PC-9 (cell line): ENCODE measurements around the gene NOS1AP. TPM values are rescaled to one million over a fixed set of nuclear protein-coding genes. Genes with fewer than 3 reads are reported as not detected.

Experiments
- BruUV-seq: library from RNA; stranded (reverse); fragments of 400-500 nt; replicated peaks from 2 replicates; lab custom pipeline; 2021; lab: Mats Ljungman, UMichigan
- CTCF ChIA-PET: fragments of 300-600 bp; sonication (Branson Sonifier 250); formaldehyde crosslinking; loops from one replicate; lab custom pipeline; 2022; ENCODE audit warnings: antibody characterized with exemption; lab: Charles Lee
- POLR2A ChIA-PET: fragments of 300-600 bp; sonication (Branson Sonifier 250); formaldehyde crosslinking; loops from one replicate; lab custom pipeline; 2022; ENCODE audit warnings: antibody characterized with exemption; ENCODE audit not compliant: unreplicated experiment; lab: Charles Lee
- DNase-seq, 2 experiments: peaks; one replicate each; pipeline versions ENCODE4 v3.0.0 to v3.0.0-alpha.2; 2015 to 2022; ENCODE audit warnings: mixed read lengths in 1 of 2
- H2AFZ ChIP-seq: fragments of 200-600 bp; sonication (generic); 2 replicates; pipeline ENCODE4 v1.8.1; 2017; ENCODE audit warnings: antibody characterized with exemption
- H3F3A ChIP-seq: fragments of 200-600 bp; sonication (generic); 2 replicates; pipeline ENCODE4 v1.8.1; 2017; ENCODE audit warnings: antibody characterized with exemption, mild to moderate bottlenecking, low read depth; ENCODE audit not compliant: insufficient read depth
- H3K27ac ChIP-seq: fragments of 200-600 bp; sonication (generic); 2 replicates; pipeline ENCODE4 v1.6.1; 2016; ENCODE audit warnings: mixed run types
- H3K27me3 ChIP-seq: fragments of 200-600 bp; sonication (generic); 2 replicates; pipeline ENCODE4 v1.6.1; 2016; ENCODE audit warnings: low read depth, mixed run types; ENCODE audit not compliant: insufficient read depth
- H3K36me3 ChIP-seq: fragments of 200-600 bp; sonication (generic); 2 replicates; pipeline ENCODE4 v1.6.1; 2016; ENCODE audit warnings: low read depth, mixed run types
- H3K4me1 ChIP-seq: fragments of 200-600 bp; sonication (generic); replicated peaks from 2 replicates; pipeline ENCODE4 v1.6.1; 2016; ENCODE audit warnings: mixed run types; ENCODE audit not compliant: insufficient read depth
- H3K4me2 ChIP-seq: fragments of 200-600 bp; sonication (generic); 2 replicates; pipeline ENCODE4 v1.6.1; 2017; ENCODE audit warnings: mixed run types
- H3K4me3 ChIP-seq: fragments of 200-600 bp; sonication (generic); 2 replicates; pipeline ENCODE4 v1.6.1; 2016; ENCODE audit warnings: mixed run types
- H3K79me2 ChIP-seq: fragments of 200-600 bp; sonication (generic); 2 replicates; pipeline ENCODE4 v1.6.1; 2017; ENCODE audit warnings: low read depth, mixed run types
- H3K9me2 ChIP-seq: fragments of 200-600 bp; sonication (generic); 2 replicates; pipeline ENCODE4 v1.8.1; 2017; ENCODE audit warnings: mild to moderate bottlenecking; ENCODE audit not compliant: insufficient read depth
- H3K9me3 ChIP-seq: fragments of 200-600 bp; sonication (generic); 2 replicates; pipeline ENCODE4 v1.8.1; 2016; ENCODE audit warnings: low read depth; ENCODE audit not compliant: insufficient read depth
- H4K20me1 ChIP-seq: fragments of 200-600 bp; sonication (generic); 2 replicates; pipeline ENCODE4 v1.8.1; 2017; ENCODE audit not compliant: insufficient read depth
- EZH2 ChIP-seq: fragments of 200-600 bp; sonication (generic); IDR thresholded peaks from 2 replicates; pipeline ENCODE4 v1.8.0; 2017; ENCODE audit warnings: antibody characterized with exemption, low read depth
- intact Hi-C: fragments of 100-400 bp; cut with micrococcal nuclease; formaldehyde crosslinking; loops from one replicate; pipeline ENCODE4 v1.10.0; 2022; ENCODE audit not compliant: unreplicated experiment
- total RNA-seq: library from RNA; stranded (reverse); gene quantifications from 2 replicates; pipeline ENCODE4 v1.2.3, GENCODE V29; 2021
- TF ChIP-seq, protein P1 (sequence below): fragments of 200-600 bp; sonication (generic); conservative IDR thresholded peaks from 2 replicates; pipeline ENCODE4 v1.6.1; 2017; ENCODE audit warnings: mixed run types, antibody characterized with exemption, mild to moderate bottlenecking, moderate library complexity

The NOS1AP gene
- total RNA-seq, 1 experiment from 2014 or later, result 9.9 TPM

DNA sequence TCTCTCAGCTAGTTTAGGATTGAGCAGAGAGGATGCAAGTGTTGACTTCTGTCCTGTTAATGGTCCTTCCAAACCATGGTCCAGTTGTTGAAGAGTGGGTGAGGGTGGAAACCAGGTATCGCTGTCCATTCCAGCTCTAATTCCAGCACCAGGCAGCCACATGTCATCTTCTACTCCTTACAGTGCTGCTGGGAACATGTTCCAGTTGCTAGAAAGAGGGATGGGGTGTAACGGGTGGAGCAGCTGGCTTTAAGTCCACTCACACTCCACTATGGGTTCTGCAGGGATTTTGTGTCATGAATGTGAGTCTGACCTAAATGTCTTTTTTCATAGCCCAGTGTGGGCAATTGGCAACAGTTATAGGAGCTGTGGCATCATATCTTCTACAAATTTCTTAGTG is 25.2 kb downstream of the NOS1AP start:
- Histone ChIP-seq H3K79me2 (peaks cover 92% of the 10 kb centered on the region), H3K9me3 (peaks cover 2% of the 10 kb centered on the region; the same call in 1 of the 2 replicates), H3K27ac (no peak overlapping the region), H4K20me1 (no peaks in the 10 kb centered on the region; the same call in none of the 2 replicates), H3K27me3 (no peaks in the 10 kb centered on the region), H3K36me3 (peaks cover 7% of the 10 kb centered on the region), H3F3A (peaks cover 23% of the 10 kb centered on the region; the same call in 1 of the 2 replicates), H3K4me2 (no peak overlapping the region), H2AFZ (no peak overlapping the region), H3K4me1 (peaks cover 42% of the 10 kb centered on the region), H3K9me2 (no peaks in the 10 kb centered on the region), H3K4me3 (no peak overlapping the region)
- ChIA-PET CTCF (no interaction called here), POLR2A (no interaction called here)
- intact Hi-C loops, result no loop called here
- no TSS peak for BruUV-seq
- TF ChIP-seq, protein P1, sequence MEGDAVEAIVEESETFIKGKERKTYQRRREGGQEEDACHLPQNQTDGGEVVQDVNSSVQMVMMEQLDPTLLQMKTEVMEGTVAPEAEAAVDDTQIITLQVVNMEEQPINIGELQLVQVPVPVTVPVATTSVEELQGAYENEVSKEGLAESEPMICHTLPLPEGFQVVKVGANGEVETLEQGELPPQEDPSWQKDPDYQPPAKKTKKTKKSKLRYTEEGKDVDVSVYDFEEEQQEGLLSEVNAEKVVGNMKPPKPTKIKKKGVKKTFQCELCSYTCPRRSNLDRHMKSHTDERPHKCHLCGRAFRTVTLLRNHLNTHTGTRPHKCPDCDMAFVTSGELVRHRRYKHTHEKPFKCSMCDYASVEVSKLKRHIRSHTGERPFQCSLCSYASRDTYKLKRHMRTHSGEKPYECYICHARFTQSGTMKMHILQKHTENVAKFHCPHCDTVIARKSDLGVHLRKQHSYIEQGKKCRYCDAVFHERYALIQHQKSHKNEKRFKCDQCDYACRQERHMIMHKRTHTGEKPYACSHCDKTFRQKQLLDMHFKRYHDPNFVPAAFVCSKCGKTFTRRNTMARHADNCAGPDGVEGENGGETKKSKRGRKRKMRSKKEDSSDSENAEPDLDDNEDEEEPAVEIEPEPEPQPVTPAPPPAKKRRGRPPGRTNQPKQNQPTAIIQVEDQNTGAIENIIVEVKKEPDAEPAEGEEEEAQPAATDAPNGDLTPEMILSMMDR, result no peak
- no peak for TF ChIP-seq EZH2
- no peak for DNase-seq

DNA sequence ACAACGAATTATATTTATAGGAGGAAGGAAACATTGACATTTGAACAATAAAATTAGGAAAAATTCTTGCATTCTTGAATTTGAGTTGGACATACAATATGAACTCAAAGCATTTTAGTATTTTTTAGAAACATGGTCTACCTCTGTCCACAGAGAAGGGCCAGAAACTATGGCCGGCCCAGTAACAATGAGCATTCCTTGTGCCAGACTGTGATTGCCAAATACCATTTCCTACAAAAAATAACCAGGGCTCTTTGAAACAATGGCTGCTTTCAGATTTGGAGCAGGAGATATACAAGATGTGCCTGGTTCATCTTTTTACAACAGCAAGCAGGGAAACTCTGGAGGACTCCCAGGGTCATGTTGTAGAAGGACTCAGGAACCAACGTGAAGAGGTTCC is 38.4 kb downstream of the NOS1AP start:
- Histone ChIP-seq H3K27ac (no peak overlapping the region), H3K4me3 (no peak overlapping the region), H3K79me2 (peaks cover 93% of the 10 kb centered on the region), H3K4me2 (no peak overlapping the region), H2AFZ (no peak overlapping the region), H4K20me1 (peaks cover 9% of the 10 kb centered on the region; the same call in 1 of the 2 replicates), H3F3A (peaks cover 3% of the 10 kb centered on the region), H3K36me3 (peaks cover 10% of the 10 kb centered on the region; the same call in 1 of the 2 replicates), H3K9me2 (no peaks in the 10 kb centered on the region; the same call in 1 of the 2 replicates), H3K9me3 (peaks cover 15% of the 10 kb centered on the region), H3K27me3 (no peaks in the 10 kb centered on the region), H3K4me1 (no peaks in the 10 kb centered on the region)
- TF ChIP-seq, protein P1, result no peak
- TF ChIP-seq EZH2, result no peak
- no peak for DNase-seq
- ChIA-PET POLR2A (no interaction called here), CTCF (no interaction called here)
- BruUV-seq, result no TSS peak
- intact Hi-C loops, result no loop called here

DNA sequence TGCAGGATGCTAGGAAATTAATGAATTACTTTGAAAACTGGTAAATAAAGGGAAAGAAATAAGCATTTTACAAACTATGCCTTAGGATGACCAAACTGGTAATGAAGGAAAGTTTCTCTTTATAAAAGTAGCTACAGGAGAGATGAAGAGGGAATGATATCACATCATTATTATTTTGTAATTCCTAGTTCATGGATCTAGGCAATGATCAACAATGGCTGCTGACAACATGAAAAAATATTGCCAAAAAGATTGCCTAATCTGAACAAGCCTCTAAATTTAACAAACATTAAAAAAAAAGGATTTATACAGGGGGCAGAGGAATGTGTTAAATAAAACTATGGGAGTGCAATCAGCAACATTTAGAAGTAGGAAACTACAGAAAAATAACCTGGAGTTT is 38.9 kb downstream of the NOS1AP start:
- BruUV-seq, result no TSS peak
- CTCF ChIA-PET, result no interaction called here
- intact Hi-C loops, result no loop called here

More for the DNA sequence above, 38.9 kb downstream of the NOS1AP start:
- POLR2A ChIA-PET, result no interaction called here
- peaks cover 5% of the 10 kb centered on the region; the same call in 1 of the 2 replicates for H3K36me3 ChIP-seq
- H3K9me2 ChIP-seq, result no peaks in the 10 kb centered on the region; the same call in 1 of the 2 replicates
- DNase-seq, result no peak
- H3F3A ChIP-seq, result no peaks in the 10 kb centered on the region; the same call in 1 of the 2 replicates
- H3K4me2 ChIP-seq, result no peak overlapping the region
- no peaks in the 10 kb centered on the region for H3K4me1 ChIP-seq
- no peak overlapping the region for H3K4me3 ChIP-seq
- TF ChIP-seq EZH2, result no peak
- TF ChIP-seq, protein P1, result no peak
- peaks cover 9% of the 10 kb centered on the region; the same call in 1 of the 2 replicates for H4K20me1 ChIP-seq
- H3K9me3 ChIP-seq, result peaks cover 11% of the 10 kb centered on the region
- H3K79me2 ChIP-seq, result peaks cover 92% of the 10 kb centered on the region
- H3K27ac ChIP-seq, result no peak overlapping the region
- no peaks in the 10 kb centered on the region for H3K27me3 ChIP-seq
- H2AFZ ChIP-seq, result no peak overlapping the region
